D341Med (cell line): ENCODE data around the gene TNRC18.
A peak's percentile ranks its signal among the peaks of the same experiment; 100 is the strongest.
"Not testable (repeated sequence)": the region's sequence is repeated elsewhere in the genome, so short reads cannot be mapped to it uniquely, and the experiment has no call there.

ENCODE experiments used
- DNase-seq: peaks from one replicate; pipeline ENCODE4 v3.0.0; 2012; ENCODE audit warnings: low spot score

Gene TNRC18

GRCh38 chr7:5423306-5423975 is at the start of gene TNRC18:
TNRC18 (minus strand) TSS chr7:5423834; CDS start chr7:5421246, 2,588 bp downstream.
- peak; percentile 94 for DNase-seq

- no peak for DNase-seq
These were observed 49.0 kb upstream of the TNRC18 start for GRCh38 chr7:5472432-5473315.

GRCh38 chr7:5471623-5472022 is 48.0 kb upstream of the TNRC18 start:
- not testable (repeated sequence) for DNase-seq

- DNase-seq = no peak
These were observed 47.2 kb upstream of the TNRC18 start for GRCh38 chr7:5470816-5471215.

- no peak for DNase-seq
These were observed 46.5 kb upstream of the TNRC18 start for GRCh38 chr7:5470167-5470532.

- DNase-seq = no peak
These were observed 45.9 kb upstream of the TNRC18 start for GRCh38 chr7:5469375-5470166.

- DNase-seq = no peak
These were observed 44.0 kb upstream of the TNRC18 start for GRCh38 chr7:5467645-5468044.

GRCh38 chr7:5466551-5466950 is 42.9 kb upstream of the TNRC18 start:
- DNase-seq = no peak

GRCh38 chr7:5463031-5463430 is 39.4 kb upstream of the TNRC18 start:
- no peak for DNase-seq

GRCh38 chr7:5462216-5462615 is 38.6 kb upstream of the TNRC18 start:
- no peak for DNase-seq

GRCh38 chr7:5458921-5459480 is 35.4 kb upstream of the TNRC18 start:
- no peak for DNase-seq

- no peak for DNase-seq
These were observed 33.7 kb upstream of the TNRC18 start for GRCh38 chr7:5457245-5457735.

GRCh38 chr7:5456409-5456808 is 32.8 kb upstream of the TNRC18 start:
- no peak for DNase-seq

- no peak for DNase-seq
These were observed 32.1 kb upstream of the TNRC18 start for GRCh38 chr7:5455581-5456219.

GRCh38 chr7:5455175-5455574 is 31.5 kb upstream of the TNRC18 start:
- no peak for DNase-seq

GRCh38 chr7:5454485-5454884 is 30.9 kb upstream of the TNRC18 start:
- no peak for DNase-seq

GRCh38 chr7:5453566-5454075 is 30.0 kb upstream of the TNRC18 start:
- no peak for DNase-seq

- peak; percentile 87 for DNase-seq
These were observed 29.4 kb upstream of the TNRC18 start for GRCh38 chr7:5452937-5453540.

GRCh38 chr7:5452470-5452899 is 28.9 kb upstream of the TNRC18 start:
- DNase-seq = no peak

- no peak for DNase-seq
These were observed 27.8 kb upstream of the TNRC18 start for GRCh38 chr7:5451391-5451790.
